Tibial nerve (tissue), 4 donors: ENCODE results near the gene RHOBTB3. TPM values are rescaled to one million over a fixed set of nuclear protein-coding genes. Genes with fewer than 3 reads are reported as not detected.

Experiments used
- DNase-seq, 2 donors: peaks; one replicate each; pipeline ENCODE4 v3.0.0-alpha.2; 2019; ENCODE audit warnings: low spot score in 2 of 2
- H3K27ac ChIP-seq, 4 donors: fragments of 200-600 bp; sonication (generic) in 3 of 4; one replicate each; pipeline ENCODE4 v1.5.1; 2017 to 2019; ENCODE audit warnings: mild to moderate bottlenecking in 1 of 4
- H3K27me3 ChIP-seq, 2 donors: fragments of 200-600 bp; sonication (generic) in 1 of 2; one replicate each; pipeline versions ENCODE4 v1.5.1 to v1.6.0; 2017 to 2019
- H3K36me3 ChIP-seq, 3 donors: fragments of 200-600 bp; sonication (generic); one replicate each; pipeline ENCODE4 v1.5.1; 2018 to 2019
- H3K4me1 ChIP-seq, 4 donors: fragments of 200-600 bp; sonication (generic) in 3 of 4; one replicate each; pipeline ENCODE4 v1.5.1; 2017 to 2019
- H3K4me3 ChIP-seq, 4 donors: fragments of 200-600 bp; sonication (generic) in 3 of 4; one replicate each; pipeline ENCODE4 v1.5.1; 2017 to 2019; ENCODE audit warnings: mild to moderate bottlenecking in 1 of 4, moderate library complexity in 1 of 4
- H3K9me3 ChIP-seq, 4 donors: fragments of 200-600 bp; sonication (generic) in 3 of 4; one replicate each; pipeline ENCODE4 v1.5.1; 2017 to 2019
- EP300 ChIP-seq, 2 donors: sonication (generic); formaldehyde crosslinking; IDR thresholded peaks; one replicate each; pipeline ENCODE4 v1.6.1; 2017; ENCODE audit warnings: antibody characterized with exemption in 2 of 2, mild to moderate bottlenecking in 1 of 2
- POLR2A ChIP-seq, 2 donors: fragments of 450-650 bp; IDR thresholded peaks; one replicate each; pipeline ENCODE4 v1.6.1; 2017; ENCODE audit warnings: antibody characterized with exemption in 2 of 2, mild to moderate bottlenecking in 2 of 2, moderate library complexity in 2 of 2
- WGBS, 2 donors: methylation state at CpG; one replicate each; pipeline ENCODE4 v1.1.5; 2018; 5-methylcytosine and 5-hydroxymethylcytosine counted together
- total RNA-seq, 4 donors: library from RNA; depleted of rRNA; stranded (reverse); fragments of >200 nt; gene quantifications; one replicate each; pipeline ENCODE4 v1.1.0, GENCODE V29; 2016
- TF ChIP-seq, protein P1 (sequence below), 5 experiments: fragments of 200-600 bp in 3 of 5; fragments of 450-650 bp in 2 of 5; sonication (generic) in 3 of 5; IDR thresholded peaks; one replicate each; pipeline ENCODE4 v1.5.1; 2016 to 2019; ENCODE audit warnings: antibody characterized with exemption in 5 of 5, mild to moderate bottlenecking in 3 of 5, moderate library complexity in 2 of 5

RHOBTB3 gene
- total RNA-seq, 4 donors from 2014 or later: 130 to 219 (median 195) TPM

DNA sequence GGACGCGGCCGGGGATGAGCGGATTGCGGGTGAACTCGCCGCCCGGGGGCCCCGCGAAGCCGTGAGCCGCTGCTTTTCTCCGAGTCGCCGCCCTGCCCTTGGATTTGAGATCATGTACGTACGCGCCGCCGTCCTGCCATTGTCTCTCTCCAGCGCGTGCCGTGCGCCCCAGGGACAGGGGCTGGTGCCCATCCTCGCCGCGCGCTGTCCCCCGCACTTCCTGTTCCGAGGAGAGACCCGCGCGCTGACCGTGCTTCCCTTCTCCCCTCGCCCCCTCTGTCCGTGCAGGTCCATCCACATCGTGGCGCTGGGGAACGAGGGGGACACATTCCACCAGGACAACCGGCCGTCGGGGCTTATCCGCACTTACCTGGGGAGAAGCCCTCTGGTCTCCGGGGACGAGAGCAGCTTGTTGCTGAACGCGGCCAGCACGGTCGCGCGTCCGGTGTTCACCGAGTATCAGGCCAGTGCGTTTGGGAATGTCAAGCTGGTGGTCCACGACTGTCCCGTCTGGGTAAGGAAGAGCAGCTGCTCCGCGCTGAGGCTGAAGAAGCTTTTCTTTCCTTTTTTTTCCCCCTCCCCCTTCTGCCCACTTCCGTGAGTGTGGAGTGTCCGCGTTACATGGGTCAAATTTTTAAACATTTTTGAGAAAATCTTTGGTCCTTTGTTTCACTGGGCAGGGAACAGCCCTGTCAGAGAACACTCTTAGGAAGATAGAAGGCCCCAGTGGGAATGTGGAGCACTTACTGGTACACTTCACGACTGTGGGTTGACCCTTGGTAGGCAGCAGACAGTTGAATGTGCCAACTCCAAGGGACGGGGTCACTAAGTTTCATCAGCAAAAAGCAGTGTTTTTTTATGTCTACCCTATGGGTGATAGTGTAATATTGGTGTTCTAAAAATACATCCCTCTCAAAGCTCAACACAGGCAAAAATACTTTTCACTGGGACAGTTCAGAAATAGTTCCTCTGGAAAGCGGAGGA lies 727 bp downstream of the RHOBTB3 start:
- Histone ChIP-seq H3K36me3 (no peaks in the 10 kb centered on the region), H3K4me3 (peak overlapping the region; percentile 48 to 97 (median 70)), H3K9me3 (no peaks in the 10 kb centered on the region), H3K27ac (peak overlapping the region; percentile 73 to 100 (median 96)), H3K4me1 (peaks cover 0 to 68% (median 34%) of the 10 kb centered on the region in 4 donors), H3K27me3 (no peaks in the 10 kb centered on the region)
- TF ChIP-seq POLR2A (IDR thresholded peaks at IDR 0.05): peak in 1 of 2 donors; percentile 15
- TF ChIP-seq EP300 (IDR thresholded peaks at IDR 0.05): peak in 1 of 2 donors; percentile 63
- TF ChIP-seq, protein P1, sequence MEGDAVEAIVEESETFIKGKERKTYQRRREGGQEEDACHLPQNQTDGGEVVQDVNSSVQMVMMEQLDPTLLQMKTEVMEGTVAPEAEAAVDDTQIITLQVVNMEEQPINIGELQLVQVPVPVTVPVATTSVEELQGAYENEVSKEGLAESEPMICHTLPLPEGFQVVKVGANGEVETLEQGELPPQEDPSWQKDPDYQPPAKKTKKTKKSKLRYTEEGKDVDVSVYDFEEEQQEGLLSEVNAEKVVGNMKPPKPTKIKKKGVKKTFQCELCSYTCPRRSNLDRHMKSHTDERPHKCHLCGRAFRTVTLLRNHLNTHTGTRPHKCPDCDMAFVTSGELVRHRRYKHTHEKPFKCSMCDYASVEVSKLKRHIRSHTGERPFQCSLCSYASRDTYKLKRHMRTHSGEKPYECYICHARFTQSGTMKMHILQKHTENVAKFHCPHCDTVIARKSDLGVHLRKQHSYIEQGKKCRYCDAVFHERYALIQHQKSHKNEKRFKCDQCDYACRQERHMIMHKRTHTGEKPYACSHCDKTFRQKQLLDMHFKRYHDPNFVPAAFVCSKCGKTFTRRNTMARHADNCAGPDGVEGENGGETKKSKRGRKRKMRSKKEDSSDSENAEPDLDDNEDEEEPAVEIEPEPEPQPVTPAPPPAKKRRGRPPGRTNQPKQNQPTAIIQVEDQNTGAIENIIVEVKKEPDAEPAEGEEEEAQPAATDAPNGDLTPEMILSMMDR (IDR thresholded peaks at IDR 0.05): peak in 1 of 5 experiments; percentile 14
- WGBS, 2 donors: 1 to 2% methylated on average over 36 to 42 of the region's 64 CpGs
- peak; percentile 34 to 38 for DNase-seq

DNA sequence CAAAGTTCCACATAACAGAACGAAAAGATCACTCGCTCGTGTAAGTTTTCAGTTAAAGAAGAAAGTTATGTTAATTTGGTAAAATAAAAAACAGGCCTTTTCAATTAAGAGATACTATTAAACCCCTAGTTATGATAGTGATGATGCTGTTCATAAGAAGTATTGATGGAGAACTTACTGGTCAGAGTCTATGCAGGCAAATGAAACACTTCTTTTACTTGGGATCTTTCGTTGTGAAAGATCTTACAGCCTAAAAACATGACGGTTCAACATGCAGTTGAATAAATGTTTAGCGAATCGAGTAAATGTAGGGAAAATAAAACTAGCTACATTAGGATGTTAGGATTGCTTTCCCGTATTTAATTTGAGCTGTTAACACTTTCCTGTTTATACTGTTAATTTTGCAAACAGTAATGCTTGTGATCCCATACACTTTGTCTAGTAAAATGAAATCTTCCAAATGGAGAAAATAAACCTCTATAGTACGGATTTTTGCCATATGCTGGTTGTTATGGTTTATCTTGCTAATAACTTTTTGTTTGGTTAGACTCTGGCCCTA lies 2.0 kb downstream of the RHOBTB3 start:
- peak overlapping the region; percentile 48 to 97 (median 70) for H3K4me3 ChIP-seq
- peak overlapping the region; percentile 73 to 100 (median 96) for H3K27ac ChIP-seq
- no peaks in the 10 kb centered on the region for H3K27me3 ChIP-seq

DNA sequence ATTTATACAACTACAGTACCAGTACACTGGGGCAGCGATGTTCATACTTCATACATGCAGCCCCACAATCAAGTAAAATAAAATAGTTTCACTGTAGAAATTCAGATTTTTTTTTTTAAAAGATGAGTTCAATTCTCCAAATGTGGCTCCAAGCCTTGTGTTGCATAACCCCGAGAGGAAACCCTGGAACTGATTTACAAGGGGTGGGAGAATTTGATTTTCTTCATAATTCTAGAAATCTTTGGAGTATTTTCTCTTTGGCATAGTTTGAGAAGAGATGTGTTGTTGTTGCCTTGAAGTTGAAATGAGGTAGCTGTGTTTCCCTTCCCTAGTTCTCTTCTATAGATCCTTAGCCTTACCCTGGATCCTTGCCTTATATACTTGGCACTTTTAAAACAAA lies 3.1 kb downstream of the RHOBTB3 start:
- Histone ChIP-seq H3K36me3 (peaks cover 0 to 11% (median 0%) of the 10 kb centered on the region in 3 donors), H3K27ac (peak overlapping the region; percentile 73 to 100 (median 96)), H3K4me1 (peaks cover 0 to 64% (median 22%) of the 10 kb centered on the region in 4 donors), H3K27me3 (no peaks in the 10 kb centered on the region), H3K4me3 (peak overlapping the region; percentile 48 to 97 (median 70)), H3K9me3 (no peaks in the 10 kb centered on the region)
- no peak for TF ChIP-seq POLR2A (IDR thresholded peaks at IDR 0.05)
- TF ChIP-seq, protein P1 (IDR thresholded peaks at IDR 0.05): no peak
- TF ChIP-seq EP300 (IDR thresholded peaks at IDR 0.05): peak in 1 of 2 donors; percentile 25
- DNase-seq: no peak
- WGBS, 2 donors: 34 to 48% methylated on average over 2 of the region's 2 CpGs

More for the DNA sequence above, 2.0 kb downstream of the RHOBTB3 start:
- WGBS, 2 donors: 55% methylated on average over 9 of the region's 9 CpGs
- DNase-seq: no peak
- Histone ChIP-seq H3K4me1 (peaks cover 0 to 68% (median 27%) of the 10 kb centered on the region in 4 donors), H3K36me3 (peaks cover 0 to under 1% (median 0%) of the 10 kb centered on the region in 3 donors), H3K9me3 (no peaks in the 10 kb centered on the region)
- no peak for TF ChIP-seq POLR2A (IDR thresholded peaks at IDR 0.05)
- TF ChIP-seq, protein P1 (IDR thresholded peaks at IDR 0.05): no peak
- peak in 1 of 2 donors; percentile 26 for TF ChIP-seq EP300 (IDR thresholded peaks at IDR 0.05)

DNA sequence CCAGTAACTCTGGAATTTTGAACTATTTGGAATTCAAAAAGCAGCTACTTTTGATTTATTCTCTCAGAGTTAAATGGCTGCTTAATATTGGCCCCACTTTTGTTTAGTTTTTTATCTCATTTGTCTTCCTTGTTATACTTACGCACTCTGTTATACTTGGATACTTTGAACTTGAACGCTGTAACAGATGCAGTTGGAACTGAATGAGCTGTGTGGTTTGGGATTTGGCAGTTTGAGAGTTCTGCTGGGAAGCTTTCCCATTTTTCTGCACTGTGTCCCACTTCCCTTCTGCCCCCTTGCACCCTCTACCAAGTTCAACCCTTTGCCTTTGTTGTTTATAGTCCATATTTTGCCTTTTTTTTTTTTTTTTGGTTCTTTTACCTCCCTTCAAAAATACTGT lies 3.8 kb downstream of the RHOBTB3 start:
- Histone ChIP-seq H3K36me3 (peaks cover 0 to 18% (median 0%) of the 10 kb centered on the region in 3 donors), H3K27me3 (no peaks in the 10 kb centered on the region), H3K4me1 (peaks cover 0 to 57% (median 19%) of the 10 kb centered on the region in 4 donors), H3K4me3 (peak overlapping the region in 2 of 4 donors; percentile 20 to 97), H3K9me3 (no peaks in the 10 kb centered on the region), H3K27ac (peak overlapping the region; percentile 73 to 100 (median 96))
- 27 to 28% methylated on average over 2 of the region's 2 CpGs for WGBS, 2 donors
- TF ChIP-seq EP300 (IDR thresholded peaks at IDR 0.05) (peak in 1 of 2 donors; percentile 40), POLR2A (IDR thresholded peaks at IDR 0.05) (no peak)
- DNase-seq: no peak

DNA sequence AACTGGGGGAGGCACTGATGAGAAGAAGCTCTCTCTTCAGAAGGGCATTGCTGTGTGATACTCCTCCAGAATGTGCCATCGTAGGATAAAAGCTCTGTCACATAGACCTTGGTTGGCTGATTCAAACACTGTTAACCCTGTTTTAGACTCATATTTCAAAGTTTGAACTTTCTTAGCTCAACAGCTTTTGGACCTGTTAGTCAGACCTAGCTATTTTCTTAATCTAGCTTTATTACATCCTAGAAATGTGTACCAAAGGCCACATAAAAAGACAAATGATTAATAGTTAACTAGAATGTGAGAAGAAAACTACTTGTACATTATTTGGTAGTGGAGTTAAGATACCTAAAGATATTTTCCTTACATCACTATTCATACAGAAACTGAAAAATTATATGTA lies 4.3 kb downstream of the RHOBTB3 start:
- H3K9me3 ChIP-seq: no peaks in the 10 kb centered on the region
- H3K27me3 ChIP-seq: no peaks in the 10 kb centered on the region
- H3K4me3 ChIP-seq: peak overlapping the region in 1 of 4 donors; percentile 97
- H3K36me3 ChIP-seq: peaks cover 0 to 23% (median 0%) of the 10 kb centered on the region in 3 donors
- peak overlapping the region; percentile 73 to 100 (median 96) for H3K27ac ChIP-seq
- H3K4me1 ChIP-seq: peaks cover 0 to 55% (median 15%) of the 10 kb centered on the region in 4 donors
- no peak for DNase-seq
- TF ChIP-seq POLR2A (IDR thresholded peaks at IDR 0.05): no peak
- TF ChIP-seq, protein P1 (IDR thresholded peaks at IDR 0.05): no peak
- TF ChIP-seq EP300 (IDR thresholded peaks at IDR 0.05): no peak
- 7 to 17% methylated on average over 1 of the region's 1 CpG for WGBS, 2 donors
